Naive thymus-derived CD4-positive, alpha-beta T cell (primary cell): ENCODE results near the gene PDGFC. TPM values are rescaled to one million over a fixed set of nuclear protein-coding genes. Genes with fewer than 3 reads are reported as not detected.

Experiments used
- ATAC-seq: fragments of 150-1000 bp; cut with Tn5 transposase; 2 replicates; pipeline ENCODE4 v1.10.0; 2021; ENCODE audit warnings: mild to moderate bottlenecking, moderate library complexity
- CTCF ChIA-PET: fragments of 350-600 bp; sonication (Branson Sonifier 250); formaldehyde crosslinking; loops from one replicate; lab custom pipeline; 2021; ENCODE audit warnings: antibody characterized with exemption; lab: Charles Lee
- POLR2A ChIA-PET: fragments of 350-600 bp; sonication (Branson Sonifier 250); formaldehyde crosslinking; loops from one replicate; lab custom pipeline; 2021; ENCODE audit warnings: antibody characterized with exemption, inconsistent platforms; lab: Charles Lee
- DNase-seq, 9 donors: peaks; one replicate each; pipeline versions ENCODE4 v3.0.0 to v3.0.0-alpha.2; 2020 to 2022; ENCODE audit warnings: mixed read lengths in 1 of 9
- H3K27ac ChIP-seq: one replicate; pipeline ENCODE4 v1.7.0; 2013; ENCODE audit warnings: mild to moderate bottlenecking, low read depth, low read length, moderate library complexity
- H3K27me3 ChIP-seq, 2 donors: one replicate each; pipeline ENCODE4 v1.7.0; 2013; ENCODE audit warnings: low read length in 2 of 2, mild to moderate bottlenecking in 2 of 2, moderate library complexity in 2 of 2; ENCODE audit not compliant: control insufficient read depth in 2 of 2, insufficient read depth in 2 of 2
- H3K36me3 ChIP-seq, 3 experiments: 1 replicate in 2 of 3; 2 replicates in 1 of 3; pipeline ENCODE4 v1.7.0; 2013; ENCODE audit warnings: low read length in 3 of 3, mild to moderate bottlenecking in 3 of 3, moderate library complexity in 1 of 3; ENCODE audit not compliant: insufficient read depth in 3 of 3, control insufficient read depth in 2 of 3
- H3K4me1 ChIP-seq, 2 donors: one replicate each; pipeline ENCODE4 v1.7.0; 2013; ENCODE audit warnings: low read length in 2 of 2, mild to moderate bottlenecking in 2 of 2, moderate library complexity in 1 of 2; ENCODE audit not compliant: control insufficient read depth in 2 of 2, insufficient read depth in 2 of 2
- H3K4me3 ChIP-seq: 2 replicates; pipeline ENCODE4 v1.7.0; 2013; ENCODE audit warnings: mild to moderate bottlenecking, low read length
- H3K9me3 ChIP-seq, 3 experiments: 1 replicate in 2 of 3; 2 replicates in 1 of 3; pipeline ENCODE4 v1.7.0; 2013; ENCODE audit warnings: low read length in 3 of 3; ENCODE audit not compliant: control insufficient read depth in 2 of 3
- H3K27ac Mint-ChIP-seq, 9 donors: one replicate each; pipeline ENCODE4 v1.8.0; 2020 to 2022; ENCODE audit warnings: mixed read lengths in 9 of 9, mild to moderate bottlenecking in 8 of 9, moderate library complexity in 5 of 9, inconsistent platforms in 2 of 9
- H3K27me3 Mint-ChIP-seq, 5 donors: one replicate each; pipeline ENCODE4 v1.8.0; 2021 to 2022; ENCODE audit warnings: mixed read lengths in 5 of 5, mild to moderate bottlenecking in 1 of 5
- H3K36me3 Mint-ChIP-seq, 5 donors: one replicate each; pipeline ENCODE4 v1.8.0; 2020 to 2022; ENCODE audit warnings: mixed read lengths in 5 of 5, mild to moderate bottlenecking in 3 of 5, inconsistent platforms in 1 of 5
- H3K4me1 Mint-ChIP-seq, 7 donors: one replicate each; pipeline ENCODE4 v1.8.0; 2020 to 2022; ENCODE audit warnings: mixed read lengths in 7 of 7, mild to moderate bottlenecking in 3 of 7, inconsistent platforms in 1 of 7
- H3K4me3 Mint-ChIP-seq, 10 donors: one replicate each; pipeline ENCODE4 v1.8.0; 2020 to 2022; ENCODE audit warnings: mild to moderate bottlenecking in 10 of 10, mixed read lengths in 10 of 10, moderate library complexity in 6 of 10, inconsistent platforms in 2 of 10
- H3K9me3 Mint-ChIP-seq, 11 donors: one replicate each; pipeline ENCODE4 v1.8.0; 2020 to 2022; ENCODE audit warnings: mixed read lengths in 11 of 11, mild to moderate bottlenecking in 4 of 11, inconsistent platforms in 1 of 11, moderate library complexity in 1 of 11
- intact Hi-C, 2 donors: fragments of 100-400 bp; cut with micrococcal nuclease; formaldehyde crosslinking; loops; one replicate each; pipeline ENCODE4 v1.15.1; 2023
- polyA plus RNA-seq, 2 donors: library from polyadenylated mRNA; unstranded; fragments of 300-500 nt; fragmentation: Illumina TruSeq; gene quantifications; one replicate each; pipeline ENCODE4 v1.2.3, GENCODE V29; 2021
- total RNA-seq, 6 experiments: library from RNA in 5 of 6; stranded (reverse) in 5 of 6; gene quantifications; 1 replicate in 5 of 6; 2 replicates in 1 of 6; pipeline ENCODE4 v1.2.3 and lab custom pipeline; 2021 to 2026

The PDGFC gene
- total and polyA plus RNA-seq, 7 experiments from 2014 or later = 0.19 to 2.0 (median 1.2) TPM; not detected in 4

GRCh38 chr4:156781852-156782251, 189.7 kb downstream of the PDGFC start:
- ChIA-PET POLR2A (no interaction called here), CTCF (no interaction called here)
- Mint-ChIP-seq H3K4me3 (no peak overlapping the region), H3K4me1 (no peaks in the 10 kb centered on the region), H3K9me3 (peaks cover 0 to 16% (median 3%) of the 10 kb centered on the region in 11 donors), H3K36me3 (no peaks in the 10 kb centered on the region), H3K27me3 (no peaks in the 10 kb centered on the region), H3K27ac (no peak overlapping the region)
- ATAC-seq = no peak
- H3K4me3 ChIP-seq = no peak overlapping the region
- no peaks in the 10 kb centered on the region for H3K4me1 ChIP-seq
- no peak for DNase-seq
- no peaks in the 10 kb centered on the region for H3K9me3 ChIP-seq
- no peaks in the 10 kb centered on the region for H3K36me3 ChIP-seq
- no peaks in the 10 kb centered on the region for H3K27me3 ChIP-seq
- intact Hi-C loops = no loop called here
- no peak overlapping the region for H3K27ac ChIP-seq

GRCh38 chr4:156779774-156780173, 191.8 kb downstream of the PDGFC start:
- Mint-ChIP-seq H3K27me3 (no peaks in the 10 kb centered on the region), H3K9me3 (peaks cover 0 to 16% (median 3%) of the 10 kb centered on the region in 11 donors), H3K4me3 (no peak overlapping the region), H3K4me1 (no peaks in the 10 kb centered on the region), H3K27ac (no peak overlapping the region), H3K36me3 (no peaks in the 10 kb centered on the region)
- H3K4me1 ChIP-seq = no peaks in the 10 kb centered on the region
- DNase-seq (no peak), ATAC-seq (no peak)
- no peaks in the 10 kb centered on the region for H3K27me3 ChIP-seq
- H3K27ac ChIP-seq = no peak overlapping the region
- intact Hi-C loops = no loop called here
- no peak overlapping the region for H3K4me3 ChIP-seq
- ChIA-PET CTCF (no interaction called here), POLR2A (no interaction called here)
- no peaks in the 10 kb centered on the region for H3K9me3 ChIP-seq
- no peaks in the 10 kb centered on the region for H3K36me3 ChIP-seq

DNA sequence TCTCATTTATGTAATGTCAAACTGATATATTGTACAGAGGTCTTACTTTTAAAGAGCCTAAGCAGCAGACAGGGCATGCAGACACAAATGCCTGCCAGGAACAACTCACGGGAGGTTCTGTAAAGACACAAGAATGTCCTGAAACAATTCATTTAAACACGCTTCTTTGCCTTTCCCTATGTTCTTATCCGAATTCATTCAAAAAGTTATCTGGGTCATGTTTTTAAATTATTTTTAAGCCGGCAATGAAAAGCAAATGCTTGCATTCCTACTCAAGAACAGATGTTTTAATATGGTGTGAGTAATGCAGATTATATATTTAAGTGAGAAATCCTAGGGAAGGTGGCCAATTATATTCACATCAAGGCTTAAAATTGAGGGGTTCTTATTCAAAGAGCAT, 192.6 kb downstream of the PDGFC start:
- Histone ChIP-seq H3K4me1 (no peaks in the 10 kb centered on the region), H3K36me3 (no peaks in the 10 kb centered on the region), H3K4me3 (no peak overlapping the region), H3K9me3 (no peaks in the 10 kb centered on the region), H3K27me3 (no peaks in the 10 kb centered on the region), H3K27ac (no peak overlapping the region)
- H3K4me1 Mint-ChIP-seq = no peaks in the 10 kb centered on the region
- intact Hi-C loops = no loop called here
- H3K27me3 Mint-ChIP-seq = no peaks in the 10 kb centered on the region
- POLR2A ChIA-PET = no interaction called here
- no peak for DNase-seq
- H3K27ac Mint-ChIP-seq = no peak overlapping the region
- ATAC-seq = no peak
- H3K36me3 Mint-ChIP-seq = no peaks in the 10 kb centered on the region
- H3K4me3 Mint-ChIP-seq = no peak overlapping the region
- peaks cover 0 to 10% (median 2%) of the 10 kb centered on the region in 11 donors for H3K9me3 Mint-ChIP-seq
- CTCF ChIA-PET = no interaction called here

- CTCF ChIA-PET = no interaction called here
- H3K27ac Mint-ChIP-seq = no peak overlapping the region
- no peaks in the 10 kb centered on the region for H3K4me1 Mint-ChIP-seq
- intact Hi-C loops = no loop called here
- H3K9me3 Mint-ChIP-seq = peaks cover 0 to 6% (median 0%) of the 10 kb centered on the region in 11 donors
- Histone ChIP-seq H3K4me3 (no peak overlapping the region), H3K27me3 (no peaks in the 10 kb centered on the region), H3K27ac (no peak overlapping the region), H3K4me1 (no peaks in the 10 kb centered on the region), H3K36me3 (no peaks in the 10 kb centered on the region), H3K9me3 (no peaks in the 10 kb centered on the region)
- ATAC-seq (no peak), DNase-seq (no peak)
- POLR2A ChIA-PET = no interaction called here
- no peak overlapping the region for H3K4me3 Mint-ChIP-seq
- no peaks in the 10 kb centered on the region for H3K27me3 Mint-ChIP-seq
- no peaks in the 10 kb centered on the region for H3K36me3 Mint-ChIP-seq
Measured at GRCh38 chr4:156778606-156779005, 193.0 kb downstream of the PDGFC start.

DNA sequence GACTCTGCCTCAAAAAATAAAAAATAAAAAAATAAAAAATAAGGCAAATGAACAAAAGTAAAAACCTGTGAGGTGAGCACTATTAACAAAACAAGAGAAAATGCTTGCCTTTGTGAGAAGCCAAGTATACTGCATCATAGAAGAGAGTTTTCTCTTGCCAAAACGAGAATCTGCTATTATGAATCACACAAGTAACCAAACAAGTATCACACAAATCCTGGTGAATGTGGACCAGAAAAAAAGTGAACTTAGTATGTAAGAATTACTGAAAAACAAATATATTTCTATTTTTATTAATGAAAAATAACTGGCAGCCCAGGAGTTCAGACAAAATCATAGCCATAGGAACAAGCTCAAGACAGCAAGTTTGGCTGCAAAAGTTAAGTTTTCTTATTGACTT, 193.5 kb downstream of the PDGFC start:
- Histone ChIP-seq H3K4me3 (no peak overlapping the region), H3K36me3 (no peaks in the 10 kb centered on the region), H3K27ac (no peak overlapping the region), H3K4me1 (no peaks in the 10 kb centered on the region), H3K9me3 (no peaks in the 10 kb centered on the region), H3K27me3 (no peaks in the 10 kb centered on the region)
- no peaks in the 10 kb centered on the region for H3K4me1 Mint-ChIP-seq
- no peak for DNase-seq
- H3K9me3 Mint-ChIP-seq = peaks cover 0 to 6% (median 0%) of the 10 kb centered on the region in 11 donors
- no peaks in the 10 kb centered on the region for H3K27me3 Mint-ChIP-seq
- no peak for ATAC-seq
- intact Hi-C loops = no loop called here
- H3K36me3 Mint-ChIP-seq = no peaks in the 10 kb centered on the region
- no peak overlapping the region for H3K27ac Mint-ChIP-seq
- ChIA-PET POLR2A (no interaction called here), CTCF (no interaction called here)
- H3K4me3 Mint-ChIP-seq = no peak overlapping the region

- H3K4me1 Mint-ChIP-seq = no peaks in the 10 kb centered on the region
- no peak overlapping the region for H3K27ac Mint-ChIP-seq
- intact Hi-C loops = no loop called here
- no peaks in the 10 kb centered on the region for H3K36me3 Mint-ChIP-seq
- Histone ChIP-seq H3K27ac (no peak overlapping the region), H3K9me3 (no peaks in the 10 kb centered on the region), H3K27me3 (no peaks in the 10 kb centered on the region), H3K4me1 (no peaks in the 10 kb centered on the region), H3K36me3 (no peaks in the 10 kb centered on the region), H3K4me3 (no peak overlapping the region)
- POLR2A ChIA-PET = no interaction called here
- CTCF ChIA-PET = no interaction called here
- H3K9me3 Mint-ChIP-seq = peaks cover 0 to 3% (median 0%) of the 10 kb centered on the region in 11 donors
- no peaks in the 10 kb centered on the region for H3K27me3 Mint-ChIP-seq
- ATAC-seq = peak; percentile 45
- no peak for DNase-seq
- no peak overlapping the region for H3K4me3 Mint-ChIP-seq
Measured at GRCh38 chr4:156775813-156776212, 195.8 kb downstream of the PDGFC start.

DNA sequence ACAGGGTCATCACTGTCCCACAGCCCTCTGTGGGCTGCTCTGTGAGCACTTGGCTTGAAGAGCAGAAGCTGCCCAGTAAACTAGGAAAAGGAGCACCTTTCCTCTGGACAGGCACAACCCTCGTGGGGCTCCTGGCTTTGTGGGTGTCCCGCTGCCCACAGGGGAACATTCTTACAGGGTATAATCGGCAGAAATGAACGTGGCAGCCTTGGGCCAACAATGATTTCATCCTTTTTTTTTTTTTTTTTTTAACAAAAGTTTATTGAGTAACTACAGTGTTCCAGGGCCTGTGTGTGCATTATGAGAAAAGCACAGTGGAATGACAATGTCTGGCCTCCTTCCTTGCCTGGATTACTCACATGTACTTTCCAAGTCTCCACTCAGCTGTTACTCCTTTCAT, 197.2 kb downstream of the PDGFC start:
- ChIA-PET CTCF (no interaction called here), POLR2A (no interaction called here)
- H3K27ac ChIP-seq = no peak overlapping the region
- DNase-seq (no peak), ATAC-seq (no peak)
- H3K27me3 Mint-ChIP-seq = no peaks in the 10 kb centered on the region
- H3K27ac Mint-ChIP-seq = no peak overlapping the region
- no peak overlapping the region for H3K4me3 ChIP-seq
- no peak overlapping the region for H3K4me3 Mint-ChIP-seq
- no peaks in the 10 kb centered on the region for H3K36me3 Mint-ChIP-seq
- H3K27me3 ChIP-seq = no peaks in the 10 kb centered on the region
- intact Hi-C loops = no loop called here
- no peaks in the 10 kb centered on the region for H3K36me3 ChIP-seq
- no peaks in the 10 kb centered on the region for H3K9me3 ChIP-seq
- H3K9me3 Mint-ChIP-seq = peaks cover 0 to 3% (median 0%) of the 10 kb centered on the region in 11 donors
- no peaks in the 10 kb centered on the region for H3K4me1 ChIP-seq
- H3K4me1 Mint-ChIP-seq = no peaks in the 10 kb centered on the region
